HepG2 (cell line): Measurements from ENCODE around the gene TMEM80. TPM values are rescaled to one million over a fixed set of nuclear protein-coding genes. Genes with fewer than 3 reads are reported as not detected.
A peak's percentile ranks its signal among the peaks of the same experiment; 100 is the strongest.

Experiments
- BCL3 ChIP-seq: sonication (generic); formaldehyde crosslinking; IDR thresholded peaks from 2 replicates; pipeline ENCODE4 v1.5.1; 2020; ENCODE audit warnings: mild to moderate bottlenecking, missing genetic modification reagents, moderate library complexity
- IRF2 ChIP-seq: IDR thresholded peaks from 2 replicates; pipeline ENCODE4 v1.6.1; 2018; ENCODE audit warnings: missing genetic modification reagents, missing compliant biosample characterization
- IRF9 ChIP-seq: sonication (generic); formaldehyde crosslinking; IDR thresholded peaks from 2 replicates; pipeline ENCODE4 v1.8.0; 2022; ENCODE audit warnings: missing genetic modification reagents, mild to moderate bottlenecking, borderline replicate concordance
- KDM5B ChIP-seq: sonication (generic); formaldehyde crosslinking; IDR thresholded peaks from 2 replicates; pipeline ENCODE4 v1.4.0; 2020; ENCODE audit warnings: missing genetic modification reagents, mild to moderate bottlenecking, borderline replicate concordance
- NR0B2 ChIP-seq: sonication (generic); formaldehyde crosslinking; IDR thresholded peaks from 2 replicates; pipeline ENCODE4 v1.4.0; 2020; ENCODE audit warnings: mild to moderate bottlenecking, missing genetic modification reagents
- NR2F1 ChIP-seq, 2 experiments: fragments of 450-650 bp in 1 of 2; formaldehyde crosslinking in 1 of 2; IDR thresholded peaks; 2 replicates each; pipeline versions ENCODE4 v1.5.0 to v1.6.1; 2016 to 2020; ENCODE audit warnings: mild to moderate bottlenecking in 1 of 2, missing compliant biosample characterization in 1 of 2, missing genetic modification reagents in 1 of 2, moderate library complexity in 1 of 2
- REXO4 ChIP-seq: sonication (generic); formaldehyde crosslinking; IDR thresholded peaks from 2 replicates; pipeline ENCODE4 v1.8.0; 2022; ENCODE audit warnings: missing genetic modification reagents, mild to moderate bottlenecking, borderline replicate concordance
- TFE3 ChIP-seq: IDR thresholded peaks from 2 replicates; pipeline ENCODE4 v1.6.1; 2016
- ZBTB46 ChIP-seq: sonication (generic); formaldehyde crosslinking; IDR thresholded peaks from 2 replicates; pipeline ENCODE4 v1.4.0; 2020; ENCODE audit warnings: mild to moderate bottlenecking, missing genetic modification reagents, borderline replicate concordance
- ZFP36L1 ChIP-seq: sonication (generic); formaldehyde crosslinking; IDR thresholded peaks from 2 replicates; pipeline ENCODE4 v1.8.0; 2022; ENCODE audit warnings: mild to moderate bottlenecking, missing genetic modification reagents, moderate library complexity
- ZNF3 ChIP-seq: IDR thresholded peaks from 2 replicates; pipeline ENCODE4 v1.7.0; 2017; ENCODE audit warnings: inconsistent platforms
- ZNF530 ChIP-seq: sonication (generic); formaldehyde crosslinking; IDR thresholded peaks from 2 replicates; pipeline ENCODE4 v1.5.0; 2020; ENCODE audit warnings: low read depth, mild to moderate bottlenecking, missing genetic modification reagents
- ZNF607 ChIP-seq: sonication (generic); formaldehyde crosslinking; IDR thresholded peaks from 2 replicates; pipeline ENCODE4 v1.5.1; 2020; ENCODE audit warnings: missing genetic modification reagents, mild to moderate bottlenecking, borderline replicate concordance
- ZNF616 ChIP-seq: sonication (generic); formaldehyde crosslinking; IDR thresholded peaks from 2 replicates; pipeline ENCODE4 v1.5.0; 2020; ENCODE audit warnings: low read depth, mild to moderate bottlenecking, missing genetic modification reagents
- polyA plus RNA-seq, 8 experiments: library from polyadenylated mRNA; depleted of rRNA in 3 of 8; stranded (reverse) in 7 of 8; unstranded in 1 of 8; fragments of >200 nt; fragmentation: Illumina TruSeq in 4 of 8; extraction: Trizol in 4 of 8; gene quantifications; 2 replicates each; pipeline versions ENCODE4 v1.2.1 to v1.2.3, GENCODE V29; 2011 to 2016; ENCODE audit warnings: low read depth in 4 of 8, missing spikeins in 1 of 8, mixed read lengths in 1 of 8; ENCODE audit not compliant: insufficient read depth in 1 of 8
- total RNA-seq, 5 experiments: library from RNA; depleted of rRNA; stranded (reverse); fragments of >200 nt; fragmentation: Illumina TruSeq; extraction: Trizol; gene quantifications; 2 replicates each; pipeline ENCODE4 v1.2.3, GENCODE V29; 2016; ENCODE audit warnings: low read depth in 1 of 5
- TF ChIP-seq, protein P1 (sequence below): sonication (generic); formaldehyde crosslinking; IDR thresholded peaks from 2 replicates; pipeline ENCODE4 v1.8.0; 2023; ENCODE audit warnings: mild to moderate bottlenecking, missing genetic modification reagents
- TF ChIP-seq, protein P2 (sequence below): sonication (generic); formaldehyde crosslinking; IDR thresholded peaks from 2 replicates; pipeline ENCODE4 v1.5.1; 2020; ENCODE audit warnings: mild to moderate bottlenecking, moderate library complexity, missing genetic modification reagents

TMEM80 gene
- total and polyA plus RNA-seq, 2 of the 13 experiments (the other 11 are each of a cell fraction or from before 2014, with no cell fraction given): 5.6 to 17.1 TPM

DNA sequence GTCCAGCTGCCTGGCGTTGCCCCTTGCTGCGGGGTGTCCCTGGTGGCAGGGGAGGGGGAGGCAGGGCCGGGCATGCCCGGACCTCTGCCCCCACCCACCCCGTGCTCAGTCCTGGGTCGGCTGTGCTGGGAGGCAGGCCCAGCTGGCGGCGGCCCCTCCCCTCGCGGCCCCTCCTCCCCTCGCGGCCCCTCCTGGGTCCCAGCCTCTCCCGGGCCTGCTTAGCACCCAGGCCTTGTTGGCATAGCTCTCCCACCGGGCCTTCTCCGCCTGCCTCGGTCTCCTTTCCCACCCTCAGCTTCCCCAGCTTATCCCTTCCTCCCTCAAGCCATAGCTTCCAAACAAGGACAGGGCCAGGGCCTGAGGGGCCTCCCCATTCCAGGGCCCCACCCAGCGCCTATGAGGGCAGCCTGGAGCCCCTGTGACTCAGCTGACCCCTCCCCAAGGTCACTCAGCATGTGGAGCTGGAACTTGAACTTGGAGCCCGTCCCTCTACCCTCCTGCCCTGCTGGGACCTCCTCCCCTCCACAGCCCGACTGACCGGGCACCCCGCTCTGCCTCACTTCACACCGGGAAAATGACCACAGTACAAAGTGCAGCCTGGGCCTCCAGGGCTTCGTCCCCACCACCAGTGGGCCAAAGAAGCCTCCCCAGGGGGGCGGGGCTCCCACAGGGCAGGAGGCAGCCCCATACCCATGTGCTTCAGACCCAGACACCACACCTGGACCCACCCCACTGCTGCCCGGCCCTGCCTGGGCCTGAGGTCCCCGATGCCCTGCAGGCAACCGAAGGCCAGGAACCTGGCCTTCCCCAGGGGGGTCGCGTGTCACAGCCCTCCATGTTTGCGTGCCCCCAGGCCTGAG is 11.6 kb downstream of the TMEM80 start (continued):
- TF ChIP-seq ZNF530 (CRISPR knock-in tag): no peak
- no peak for TF ChIP-seq REXO4 (CRISPR knock-in tag)
- peak; percentile 90 to 97 for TF ChIP-seq NR2F1 (CRISPR knock-in tag; IDR thresholded peaks at IDR 0.05)
- peak; percentile 71; the same call in 1 of the 2 replicates for TF ChIP-seq IRF9 (CRISPR knock-in tag)
- TF ChIP-seq KDM5B (CRISPR knock-in tag): peak; percentile 90
- peak; percentile 85 for TF ChIP-seq TFE3
- TF ChIP-seq NR0B2 (CRISPR knock-in tag): peak; percentile 22; the same call in 1 of the 2 replicates
- peak; percentile 76; the same call in 1 of the 2 replicates for TF ChIP-seq ZFP36L1
- TF ChIP-seq IRF2 (CRISPR knock-in tag): no peak
- TF ChIP-seq BCL3 (CRISPR knock-in tag): peak; percentile 77; the same call in 1 of the 2 replicates
- TF ChIP-seq ZBTB46: peak; percentile 89; the same call in 1 of the 2 replicates
- TF ChIP-seq, protein P1, sequence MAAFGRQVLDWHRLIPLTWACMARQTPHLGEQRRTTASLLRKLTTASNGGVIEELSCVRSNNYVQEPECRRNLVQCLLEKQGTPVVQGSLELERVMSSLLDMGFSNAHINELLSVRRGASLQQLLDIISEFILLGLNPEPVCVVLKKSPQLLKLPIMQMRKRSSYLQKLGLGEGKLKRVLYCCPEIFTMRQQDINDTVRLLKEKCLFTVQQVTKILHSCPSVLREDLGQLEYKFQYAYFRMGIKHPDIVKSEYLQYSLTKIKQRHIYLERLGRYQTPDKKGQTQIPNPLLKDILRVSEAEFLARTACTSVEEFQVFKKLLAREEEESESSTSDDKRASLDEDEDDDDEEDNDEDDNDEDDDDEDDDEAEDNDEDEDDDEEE (CRISPR knock-in tag): no peak
- TF ChIP-seq ZNF616 (CRISPR knock-in tag): 0 out of 2 replicates have a peak, but pooled peaks have one; percentile 52
- TF ChIP-seq ZNF3: no peak
- TF ChIP-seq, protein P2, sequence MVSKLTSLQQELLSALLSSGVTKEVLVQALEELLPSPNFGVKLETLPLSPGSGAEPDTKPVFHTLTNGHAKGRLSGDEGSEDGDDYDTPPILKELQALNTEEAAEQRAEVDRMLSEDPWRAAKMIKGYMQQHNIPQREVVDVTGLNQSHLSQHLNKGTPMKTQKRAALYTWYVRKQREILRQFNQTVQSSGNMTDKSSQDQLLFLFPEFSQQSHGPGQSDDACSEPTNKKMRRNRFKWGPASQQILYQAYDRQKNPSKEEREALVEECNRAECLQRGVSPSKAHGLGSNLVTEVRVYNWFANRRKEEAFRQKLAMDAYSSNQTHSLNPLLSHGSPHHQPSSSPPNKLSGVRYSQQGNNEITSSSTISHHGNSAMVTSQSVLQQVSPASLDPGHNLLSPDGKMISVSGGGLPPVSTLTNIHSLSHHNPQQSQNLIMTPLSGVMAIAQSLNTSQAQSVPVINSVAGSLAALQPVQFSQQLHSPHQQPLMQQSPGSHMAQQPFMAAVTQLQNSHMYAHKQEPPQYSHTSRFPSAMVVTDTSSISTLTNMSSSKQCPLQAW (CRISPR knock-in tag): peak; percentile 95
- TF ChIP-seq ZNF607 (CRISPR knock-in tag): peak; percentile 85
